ENCODE data around the gene SLC35E4. TPM values are rescaled to one million over a fixed set of nuclear protein-coding genes. Genes with fewer than 3 reads are reported as not detected.

SLC35E4 gene
- total and polyA plus RNA-seq, 11 donors, result 2.4 to 9.8 (median 4.0) TPM

DNA sequence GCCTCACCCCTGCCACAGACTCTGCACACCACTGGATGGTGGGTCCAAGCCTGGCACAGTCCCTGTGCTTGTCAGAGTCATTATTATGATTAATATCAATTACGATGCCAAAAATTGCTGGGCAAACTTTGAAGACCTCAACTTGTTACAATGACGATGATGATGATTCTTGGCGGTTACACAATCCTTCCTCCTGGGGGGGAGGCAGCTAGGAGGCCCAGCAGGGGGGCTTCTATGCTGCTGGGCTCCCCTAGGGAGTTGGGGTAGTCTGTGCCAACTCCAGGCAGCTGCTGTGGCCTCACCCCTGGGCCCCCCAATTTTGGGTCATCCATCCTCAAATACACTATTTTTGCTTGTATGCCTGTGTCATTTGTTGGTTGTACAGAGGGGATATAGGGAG lies 12.0 kb downstream of the SLC35E4 start:
- Histone ChIP-seq H3K36me3 (peaks cover 0 to 7% (median 0%) of the 10 kb centered on the region in 9 donors), H3K4me1 (peaks cover 0 to 11% (median 3%) of the 10 kb centered on the region in 12 donors), H3K27ac (no peak overlapping the region), H3K27me3 (no peaks in the 10 kb centered on the region), H3K9me3 (no peaks in the 10 kb centered on the region), H3K4me3 (no peak overlapping the region)
- ATAC-seq (no peak), DNase-seq (no peak)
- TF ChIP-seq, protein P1, sequence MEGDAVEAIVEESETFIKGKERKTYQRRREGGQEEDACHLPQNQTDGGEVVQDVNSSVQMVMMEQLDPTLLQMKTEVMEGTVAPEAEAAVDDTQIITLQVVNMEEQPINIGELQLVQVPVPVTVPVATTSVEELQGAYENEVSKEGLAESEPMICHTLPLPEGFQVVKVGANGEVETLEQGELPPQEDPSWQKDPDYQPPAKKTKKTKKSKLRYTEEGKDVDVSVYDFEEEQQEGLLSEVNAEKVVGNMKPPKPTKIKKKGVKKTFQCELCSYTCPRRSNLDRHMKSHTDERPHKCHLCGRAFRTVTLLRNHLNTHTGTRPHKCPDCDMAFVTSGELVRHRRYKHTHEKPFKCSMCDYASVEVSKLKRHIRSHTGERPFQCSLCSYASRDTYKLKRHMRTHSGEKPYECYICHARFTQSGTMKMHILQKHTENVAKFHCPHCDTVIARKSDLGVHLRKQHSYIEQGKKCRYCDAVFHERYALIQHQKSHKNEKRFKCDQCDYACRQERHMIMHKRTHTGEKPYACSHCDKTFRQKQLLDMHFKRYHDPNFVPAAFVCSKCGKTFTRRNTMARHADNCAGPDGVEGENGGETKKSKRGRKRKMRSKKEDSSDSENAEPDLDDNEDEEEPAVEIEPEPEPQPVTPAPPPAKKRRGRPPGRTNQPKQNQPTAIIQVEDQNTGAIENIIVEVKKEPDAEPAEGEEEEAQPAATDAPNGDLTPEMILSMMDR (IDR thresholded peaks at IDR 0.05), result no peak
- intact Hi-C loops (cut with DNase I), result no loop called here
- WGBS, 4 donors, result 92 to 100% (median 95%) methylated on average over 3 of the region's 3 CpGs

DNA sequence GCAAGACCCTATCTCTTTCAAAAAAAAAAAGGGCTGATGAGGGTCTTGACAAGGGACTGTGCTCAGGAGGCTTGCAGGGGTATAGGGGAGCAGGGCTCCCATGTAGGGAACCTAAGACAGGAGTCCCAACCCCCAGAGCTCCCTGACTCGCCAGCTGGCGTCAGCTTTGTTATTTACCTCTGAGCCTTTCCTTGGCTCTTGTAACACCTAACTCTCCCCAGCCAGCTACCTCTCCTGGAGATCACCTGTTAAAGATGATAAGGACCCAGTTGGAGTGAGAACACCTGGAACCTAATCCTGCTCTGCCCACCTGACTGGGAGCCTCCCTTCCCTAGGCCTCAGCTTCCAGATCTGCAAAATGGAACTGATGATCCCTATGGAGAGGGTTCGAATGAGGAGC lies 13.2 kb downstream of the SLC35E4 start:
- no peaks in the 10 kb centered on the region for H3K27me3 ChIP-seq
- H3K4me1 ChIP-seq, result peaks cover 0 to 11% (median 0%) of the 10 kb centered on the region in 12 donors
- H3K27ac ChIP-seq, result no peak overlapping the region
- ATAC-seq, result no peak
- no peak for TF ChIP-seq POLR2A (IDR thresholded peaks at IDR 0.05)
- TF ChIP-seq, protein P1 (IDR thresholded peaks at IDR 0.05), result no peak
- intact Hi-C loops (cut with DNase I), result no loop called here
- no peaks in the 10 kb centered on the region for H3K9me3 ChIP-seq
- H3K4me3 ChIP-seq, result no peak overlapping the region
- 95 to 99% (median 98%) methylated on average over 3 of the region's 3 CpGs for WGBS, 4 donors
- peaks cover 0 to 7% (median 0%) of the 10 kb centered on the region in 9 donors for H3K36me3 ChIP-seq
- no peak for DNase-seq

DNA sequence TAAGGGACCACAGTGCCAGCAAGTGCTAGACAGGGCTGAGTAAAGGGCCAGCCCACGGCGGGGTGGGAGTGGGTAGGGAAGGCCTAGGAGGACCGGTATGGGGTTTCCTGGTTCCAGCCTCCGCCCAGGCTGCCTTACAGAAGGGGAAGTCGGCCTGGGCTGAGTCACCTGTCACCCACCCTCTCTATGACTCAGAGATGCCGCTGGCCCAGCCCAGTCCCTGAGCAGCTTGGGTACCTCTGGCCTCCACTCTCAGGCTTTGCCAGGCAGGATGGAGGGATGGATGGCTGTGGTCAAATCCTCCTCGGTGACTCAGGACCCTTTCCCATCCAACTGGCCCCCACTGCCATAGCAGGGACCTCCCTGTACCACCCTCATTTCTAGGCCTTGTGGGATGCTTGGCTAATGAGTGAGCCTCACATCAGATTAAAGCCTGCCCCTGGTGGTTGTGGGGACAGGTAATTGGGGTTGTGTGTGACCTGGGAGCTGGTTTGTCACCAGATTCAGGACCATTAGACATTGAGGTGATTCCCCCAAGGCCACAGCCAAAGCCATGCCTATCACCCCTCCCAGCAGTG lies 13.9 kb downstream of the SLC35E4 start:
- H3K4me3 ChIP-seq, result no peak overlapping the region
- H3K27ac ChIP-seq, result no peak overlapping the region
- WGBS, 4 donors, result 54 to 70% (median 64%) methylated on average over 5 to 7 of the region's 7 CpGs
- TF ChIP-seq, protein P1 (IDR thresholded peaks at IDR 0.05), result no peak
- TF ChIP-seq POLR2A (IDR thresholded peaks at IDR 0.05), result no peak
- H3K4me1 ChIP-seq, result peaks cover 0 to 11% (median 0%) of the 10 kb centered on the region in 12 donors
- H3K27me3 ChIP-seq, result no peaks in the 10 kb centered on the region
- peaks cover 0 to 7% (median 0%) of the 10 kb centered on the region in 9 donors for H3K36me3 ChIP-seq
- intact Hi-C loops (cut with DNase I), result no loop called here
- DNase-seq, result peak; percentile 25 to 77 (median 37)
- no peaks in the 10 kb centered on the region for H3K9me3 ChIP-seq
- ATAC-seq, result peak in 3 of 4 donors; percentile 86 to 89 (median 89)

DNA sequence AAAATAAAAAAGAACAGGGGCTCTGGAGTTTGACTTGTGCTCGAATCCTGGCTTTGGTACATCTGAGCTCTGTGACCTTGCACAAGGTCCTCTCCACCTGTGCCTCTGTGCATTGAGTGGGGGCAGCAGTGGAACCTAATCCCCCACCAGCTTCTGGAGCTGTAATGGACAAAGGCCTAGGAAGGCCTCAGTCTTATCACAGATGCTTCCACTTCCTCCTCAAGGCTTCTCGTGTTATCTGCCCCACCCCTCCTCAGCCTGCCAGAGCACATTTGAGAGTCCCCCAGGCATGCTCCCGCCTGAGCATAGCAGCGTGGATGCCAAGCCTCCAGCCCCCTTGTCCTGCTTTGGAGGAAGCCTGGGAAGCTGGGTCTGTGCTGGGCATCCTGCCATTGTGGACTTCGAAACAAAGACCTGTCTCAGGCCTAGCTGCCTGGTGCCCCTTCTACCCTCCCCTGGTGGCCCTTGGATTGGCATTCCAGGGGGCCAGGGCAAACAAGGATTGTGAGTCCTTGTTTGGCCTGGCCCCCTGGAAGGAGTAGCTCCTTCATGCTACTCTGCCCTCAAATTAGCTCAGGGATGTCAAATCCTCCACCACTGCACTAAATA lies 15.0 kb downstream of the SLC35E4 start:
- no peak overlapping the region for H3K4me3 ChIP-seq
- 45 to 69% (median 57%) methylated on average over 4 to 5 of the region's 5 CpGs for WGBS, 4 donors
- H3K27ac ChIP-seq, result peak overlapping the region in 1 of 12 donors; percentile 5
- ATAC-seq, result peak in 2 of 4 donors; percentile 21 to 22
- intact Hi-C loops (cut with DNase I), result no loop called here
- H3K4me1 ChIP-seq, result peaks cover 0 to 11% (median 0%) of the 10 kb centered on the region in 12 donors
- no peaks in the 10 kb centered on the region for H3K9me3 ChIP-seq
- H3K36me3 ChIP-seq, result peaks cover 0 to 7% (median 0%) of the 10 kb centered on the region in 9 donors
- no peak for DNase-seq
- no peaks in the 10 kb centered on the region for H3K27me3 ChIP-seq
- TF ChIP-seq, protein P1 (IDR thresholded peaks at IDR 0.05), result no peak
- no peak for TF ChIP-seq POLR2A (IDR thresholded peaks at IDR 0.05)
